ENCODE results near the gene MSANTD1.

DNA sequence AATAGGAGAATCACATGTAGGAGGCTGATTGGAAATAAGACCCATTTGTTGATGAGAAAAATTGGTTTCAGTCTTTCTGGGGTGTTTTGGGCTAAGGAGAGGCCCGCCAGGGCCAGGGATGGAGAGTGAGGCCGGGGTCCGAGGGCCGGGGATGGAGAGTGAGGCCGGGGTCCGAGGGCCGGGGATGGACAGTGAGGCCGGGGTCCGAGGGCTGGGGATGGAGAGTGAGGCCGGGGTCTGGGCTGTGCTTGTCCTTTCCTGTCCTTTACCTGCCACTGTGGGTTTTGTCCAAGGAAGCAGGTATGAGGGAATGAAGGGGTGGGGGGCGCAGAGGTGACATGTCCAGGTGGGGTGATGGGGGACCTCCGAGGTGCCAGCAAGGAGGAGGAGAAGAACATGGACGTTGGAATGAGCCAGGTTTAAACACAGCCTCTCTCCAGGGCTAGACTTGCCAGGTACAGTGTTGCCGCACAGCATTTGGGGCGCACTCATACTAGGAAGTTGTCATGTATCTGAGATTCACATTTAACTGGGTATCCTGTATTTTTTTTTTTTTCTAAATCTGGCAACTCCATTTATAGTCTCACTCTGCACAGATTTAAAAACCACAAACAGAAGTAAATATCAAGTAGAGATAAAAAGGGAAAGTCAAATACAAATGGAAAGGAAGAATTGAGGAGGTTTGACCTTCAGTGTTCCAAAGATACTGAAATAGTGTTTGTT lies 52.7 kb downstream of the MSANTD1 start:
- TF ChIP-seq POLR2A (IDR thresholded peaks at IDR 0.05) (no peak), CTCF (IDR thresholded peaks at IDR 0.05) (no peak)
